NCI-H2029 treated with DMSO at 0.1 percent for 48 hours (cell line): ENCODE data around the gene SLC66A2.

Source experiments
- DNase-seq: peaks from one replicate; lab custom pipeline; 2025; lab: John Stamatoyannopoulos, UW

Gene SLC66A2

GRCh38 chr18:79902075-79902474 is 49.4 kb downstream of the SLC66A2 start:
- DNase-seq = no peak

DNA sequence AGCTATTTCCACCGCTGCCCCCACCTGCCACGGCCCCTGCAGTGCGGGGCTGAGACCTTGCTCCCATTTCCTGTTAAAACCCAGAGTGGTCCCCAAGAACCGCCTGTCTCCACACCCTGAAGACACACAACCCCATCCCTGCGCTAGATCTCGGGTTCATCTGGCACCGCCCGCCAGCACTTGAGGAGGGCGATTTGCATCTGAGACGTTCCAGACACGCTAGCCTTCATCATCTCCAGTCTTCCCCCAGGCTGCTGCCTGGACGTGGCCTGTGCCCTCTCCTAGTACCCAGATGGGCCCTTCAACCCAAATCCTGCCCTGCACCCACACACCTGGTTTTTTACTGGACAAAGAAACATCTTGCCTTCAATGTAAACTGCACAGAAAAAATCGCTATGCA is 49.8 kb downstream of the SLC66A2 start:
- no peak for DNase-seq

DNA sequence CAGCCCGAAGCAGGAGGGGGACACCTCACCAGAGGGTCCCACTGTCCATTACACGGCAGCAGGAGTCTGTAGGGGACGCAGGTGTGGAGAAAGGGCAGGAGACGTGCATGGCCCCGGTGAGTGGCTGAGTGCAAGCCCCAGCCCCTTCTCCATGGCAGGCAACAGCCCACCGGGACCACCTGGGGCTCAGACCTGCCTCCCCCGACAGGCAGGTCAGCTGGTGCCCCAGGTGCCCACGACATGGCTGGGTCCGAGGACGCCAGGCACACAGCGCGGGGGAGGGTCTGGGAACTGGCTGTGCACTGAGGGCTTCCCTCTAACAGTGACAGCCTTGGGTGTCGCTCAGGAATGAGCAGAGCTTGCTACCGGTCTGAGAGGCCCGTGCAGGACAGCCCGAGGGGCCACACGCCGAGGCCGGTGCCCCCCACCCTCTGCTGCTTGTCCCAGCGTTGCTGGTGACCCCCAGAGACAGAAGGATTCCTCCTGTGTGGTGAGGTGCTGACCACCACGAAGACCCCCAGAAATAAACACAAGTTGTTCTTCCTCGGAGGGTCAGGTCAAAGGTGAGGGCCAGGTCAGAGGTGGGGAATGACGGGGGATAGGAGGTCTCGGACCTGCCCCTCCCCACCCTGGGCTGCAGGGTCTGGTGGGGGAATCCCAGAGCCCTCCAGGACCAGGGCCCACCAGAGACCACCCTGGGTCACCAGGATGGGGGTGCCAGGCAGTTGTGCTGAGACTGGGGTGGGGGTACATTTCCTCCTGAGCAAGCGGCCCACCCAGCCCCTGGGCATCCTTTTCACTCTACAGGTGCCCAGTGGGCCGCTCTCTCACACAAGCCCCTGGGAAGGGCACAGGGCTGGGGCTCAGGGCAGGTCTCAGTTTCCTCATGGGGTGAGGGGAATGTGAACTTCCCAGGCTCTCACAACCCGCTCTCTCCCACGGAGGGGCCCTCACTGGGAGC is 50.6 kb downstream of the SLC66A2 start:
- no peak for DNase-seq

GRCh38 chr18:79899609-79900445 is 51.6 kb downstream of the SLC66A2 start:
- DNase-seq = no peak

DNA sequence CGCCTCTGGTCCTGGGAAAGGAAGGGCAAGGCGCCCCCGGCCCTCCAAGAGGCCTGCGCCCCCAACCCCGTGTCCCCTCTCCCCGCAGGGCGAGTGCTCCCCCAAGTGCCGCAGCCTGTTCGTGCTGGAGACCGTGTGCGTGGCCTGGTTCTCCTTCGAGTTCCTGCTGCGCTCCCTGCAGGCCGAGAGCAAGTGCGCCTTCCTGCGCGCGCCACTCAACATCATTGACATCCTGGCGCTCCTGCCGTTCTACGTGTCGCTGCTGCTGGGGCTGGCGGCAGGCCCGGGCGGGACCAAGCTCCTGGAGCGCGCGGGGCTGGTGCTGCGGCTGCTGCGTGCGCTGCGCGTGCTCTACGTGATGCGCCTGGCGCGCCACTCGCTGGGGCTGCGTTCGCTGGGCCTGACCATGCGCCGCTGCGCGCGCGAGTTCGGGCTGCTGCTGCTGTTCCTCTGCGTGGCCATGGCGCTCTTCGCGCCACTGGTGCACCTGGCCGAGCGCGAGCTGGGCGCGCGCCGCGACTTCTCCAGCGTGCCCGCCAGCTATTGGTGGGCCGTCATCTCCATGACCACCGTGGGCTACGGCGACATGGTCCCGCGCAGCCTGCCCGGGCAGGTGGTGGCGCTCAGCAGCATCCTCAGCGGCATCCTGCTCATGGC is 52.4 kb downstream of the SLC66A2 start:
- no peak for DNase-seq

- DNase-seq = no peak
Measured at GRCh38 chr18:79897940-79898625, 53.4 kb downstream of the SLC66A2 start.

DNA sequence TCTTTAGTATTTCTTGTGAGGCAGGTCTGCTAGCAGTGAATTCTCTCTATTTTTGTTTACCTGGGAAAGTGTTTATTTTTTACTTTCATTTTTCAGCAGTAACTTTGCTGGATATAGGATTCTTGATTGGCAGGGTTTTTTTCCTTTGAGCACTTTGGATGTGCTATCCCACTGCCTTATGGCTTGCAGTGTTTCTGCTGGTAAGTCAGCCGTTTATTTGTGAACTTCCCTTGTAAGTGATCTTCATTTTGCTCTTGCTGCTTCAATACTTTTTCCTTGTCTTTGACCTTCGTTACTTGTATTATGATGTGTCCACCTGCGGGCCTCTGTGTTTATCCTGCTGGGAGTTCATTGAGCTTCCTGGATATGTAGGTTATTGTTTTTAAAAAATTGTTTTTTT is 54.7 kb downstream of the SLC66A2 start:
- DNase-seq = no peak

- no peak for DNase-seq
Measured at GRCh38 chr18:79890674-79891073, 60.8 kb downstream of the SLC66A2 start.

DNA sequence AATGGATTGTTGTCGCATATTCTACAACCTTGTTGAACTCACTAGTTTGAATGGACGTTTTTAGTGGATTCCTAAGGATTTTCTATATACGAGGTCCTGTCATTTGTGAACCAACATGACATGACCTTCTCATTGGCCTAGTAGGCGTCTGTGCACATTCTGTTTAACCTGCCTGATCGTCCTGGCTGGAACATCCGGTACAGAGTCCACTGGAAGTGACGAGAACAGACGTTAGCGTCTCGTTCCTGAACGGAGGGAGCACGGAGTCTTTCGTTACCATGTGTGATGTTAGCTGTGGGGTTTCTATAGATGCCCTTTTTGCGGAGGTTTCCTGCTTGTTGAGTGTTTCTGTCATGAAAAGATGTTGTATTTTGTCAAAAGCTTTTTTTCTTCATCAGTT is 61.9 kb downstream of the SLC66A2 start:
- no peak for DNase-seq

DNA sequence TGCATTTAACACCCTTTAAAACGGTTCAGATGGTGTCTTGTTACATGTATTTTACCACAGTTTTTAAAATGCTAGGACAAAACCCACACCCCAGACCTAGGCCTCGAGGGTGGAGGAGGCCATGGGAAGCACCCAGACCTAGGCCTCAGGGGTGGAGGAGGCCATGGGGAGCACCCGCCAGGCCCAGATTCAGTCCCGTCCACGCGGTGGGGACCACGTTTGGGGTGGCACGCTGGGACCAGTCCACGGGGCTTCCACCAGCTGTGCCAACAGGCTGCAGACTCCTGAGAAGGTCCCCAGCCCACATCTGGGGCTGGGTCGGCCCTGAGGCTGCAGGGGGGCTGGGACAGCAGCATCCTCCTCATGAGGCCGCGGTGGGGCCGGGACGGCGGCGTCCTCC is 63.4 kb downstream of the SLC66A2 start:
- DNase-seq = no peak

GRCh38 chr18:79887181-79888000 is 64.1 kb downstream of the SLC66A2 start:
- DNase-seq = no peak

DNA sequence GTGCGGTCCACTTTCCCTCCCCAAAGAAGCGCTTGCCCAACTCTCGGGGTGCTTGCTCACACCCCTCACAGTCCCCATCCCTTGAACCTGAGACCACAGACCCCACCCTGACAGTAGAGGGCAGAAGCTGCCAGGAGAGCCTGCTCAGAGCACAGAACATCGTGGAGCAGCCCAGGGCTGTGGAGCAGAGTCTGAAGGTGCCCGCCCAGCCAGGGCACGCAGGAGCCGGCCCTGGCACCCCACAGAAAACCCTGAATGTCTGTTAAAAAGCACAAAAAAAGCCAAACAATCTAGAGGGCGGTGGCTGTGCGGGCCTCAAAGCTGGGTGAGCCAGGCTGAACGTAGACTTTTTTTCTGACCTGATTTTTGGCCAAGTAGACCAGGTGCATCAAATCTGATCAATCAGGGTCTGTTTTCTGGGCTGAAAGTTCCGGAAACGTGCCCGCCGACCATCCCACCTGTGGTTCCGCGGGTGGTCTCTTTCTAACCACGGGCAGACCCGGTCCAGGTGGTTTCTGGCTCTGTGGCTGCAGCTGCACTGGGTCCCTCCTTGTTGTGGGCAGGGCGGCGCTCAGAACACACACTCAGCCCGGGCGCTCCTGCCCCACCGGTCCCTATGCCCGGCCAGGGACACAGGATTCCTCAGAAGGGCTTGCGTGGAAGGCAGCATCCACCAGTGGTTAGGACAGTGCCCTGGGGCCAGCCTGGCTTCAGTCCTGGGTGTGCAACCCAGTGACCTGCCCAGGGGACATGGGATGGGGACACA is 66.3 kb downstream of the SLC66A2 start:
- DNase-seq = no peak

DNA sequence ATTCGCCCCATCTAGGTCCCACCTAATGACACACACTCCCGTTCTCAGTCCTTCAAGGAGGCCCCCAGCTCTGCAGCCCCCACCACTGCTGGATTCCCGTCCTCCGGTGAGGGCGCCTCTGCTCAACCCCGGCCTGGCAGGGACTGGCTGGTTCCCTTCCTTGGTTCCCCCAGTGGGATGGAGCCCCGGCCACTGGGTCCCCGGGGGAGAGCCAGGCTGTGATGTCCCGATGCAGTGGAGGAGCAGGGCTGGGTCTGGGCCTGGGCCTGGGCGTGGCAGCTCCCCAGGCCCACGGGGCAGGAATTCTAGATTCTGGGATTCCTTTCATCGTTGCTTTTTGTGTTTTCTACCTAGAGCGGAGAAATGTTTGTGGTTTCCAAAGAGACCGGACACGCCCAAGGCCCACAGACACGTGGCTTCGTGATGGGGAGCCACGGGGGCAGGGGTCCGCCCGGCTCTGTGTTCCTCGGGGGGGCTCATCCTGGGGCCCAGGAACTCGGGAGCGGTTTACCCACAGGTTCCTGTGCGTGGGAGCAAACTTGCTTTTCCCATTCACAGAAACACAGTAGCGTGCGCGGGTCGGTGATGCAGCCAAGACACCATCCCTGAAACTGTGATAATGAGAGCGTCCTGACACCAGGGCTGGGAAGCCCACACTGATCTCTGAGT is 67.0 kb downstream of the SLC66A2 start:
- no peak for DNase-seq

GRCh38 chr18:79883461-79884293 is 67.8 kb downstream of the SLC66A2 start:
- DNase-seq = no peak

GRCh38 chr18:79882522-79883241 is 68.8 kb downstream of the SLC66A2 start:
- DNase-seq = no peak

DNA sequence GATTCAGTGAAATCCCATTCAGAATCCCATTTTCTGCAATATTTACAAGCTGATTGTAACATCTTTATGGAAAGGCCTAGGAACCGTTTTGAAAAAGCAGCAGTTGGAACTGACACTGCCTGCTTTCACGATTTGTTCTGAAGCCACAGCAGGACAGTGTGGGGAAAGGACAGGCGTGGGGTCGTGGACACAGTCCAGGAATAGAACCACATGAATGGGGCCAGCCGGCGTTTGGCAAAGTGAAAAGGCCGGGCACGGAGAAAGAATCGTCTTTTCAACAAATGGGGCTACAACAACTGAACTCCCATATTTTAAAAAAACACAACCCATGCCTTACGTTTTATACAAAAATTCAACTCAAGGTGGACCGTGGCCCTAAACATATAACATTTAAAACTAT is 69.8 kb downstream of the SLC66A2 start:
- no peak for DNase-seq

GRCh38 chr18:79879566-79879965 is 71.9 kb downstream of the SLC66A2 start:
- DNase-seq = no peak

DNA sequence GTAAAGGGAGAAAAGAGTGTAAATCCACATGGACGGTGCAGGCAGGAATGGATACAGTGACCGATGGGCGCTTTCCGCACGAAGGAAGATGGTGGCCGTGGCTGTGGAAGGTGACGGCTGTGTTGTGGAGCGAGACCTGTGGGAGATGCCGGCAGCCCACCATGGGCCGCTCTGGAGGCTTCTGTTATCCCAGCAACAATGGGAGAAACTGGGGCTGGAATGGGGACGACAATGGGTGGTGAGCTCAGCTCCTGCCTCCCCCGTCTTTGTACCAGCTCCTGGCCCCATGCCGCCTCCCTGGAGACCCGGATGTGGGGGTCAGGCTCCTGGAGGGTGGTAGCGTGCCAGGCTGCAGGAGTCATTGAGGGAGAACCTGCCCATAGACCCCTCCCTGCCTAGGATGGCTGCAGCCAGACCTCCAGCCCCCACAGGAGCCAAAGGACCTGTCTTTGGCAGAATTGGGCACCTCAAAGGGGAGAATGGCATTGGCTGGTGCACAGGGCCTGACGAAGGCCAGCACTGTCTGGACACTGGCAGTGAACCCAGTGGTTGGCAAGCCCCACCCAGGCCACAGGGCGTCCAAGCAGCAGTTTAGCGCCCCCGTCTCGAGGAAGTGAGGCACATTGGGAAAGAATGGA is 72.6 kb downstream of the SLC66A2 start:
- DNase-seq = no peak
